ENCODE measurements around the gene FAM76A. TPM values are rescaled to one million over a fixed set of nuclear protein-coding genes. Genes with fewer than 3 reads are reported as not detected.

Gene FAM76A
- total and polyA plus RNA-seq, 9 of the 15 experiments (the other 6 are each of a cell fraction or from before 2014, with no cell fraction given), result 9.5 to 14.6 (median 11.4) TPM

GRCh38 chr1:27725374-27726172 lies at the start of gene FAM76A (continued):
- TF ChIP-seq STAT5A (IDR thresholded peaks at IDR 0.05; ENCODE audit: borderline replicate concordance, low read length) (no peak), CEBPG (CRISPR knock-in tag; IDR thresholded peaks at IDR 0.05) (peak; percentile 50; the same call in 1 of the 2 replicates), CEBPG (tag; conservative IDR thresholded peaks at IDR 0.05 in 1 of 2, IDR thresholded peaks at IDR 0.05 in 1 of 2) (peak in 1 of 2 experiments; percentile 34; a peak in 1 of 4 replicates), RBM14 (IDR thresholded peaks at IDR 0.05; ENCODE audit: borderline replicate concordance, insufficient read depth, low read depth, low read length) (no peak), PBX2 (CRISPR knock-in tag; IDR thresholded peaks at IDR 0.05; ENCODE audit: low read depth) (peak; percentile 55; the same call in 1 of the 2 replicates), PBX2 (tag; conservative IDR thresholded peaks at IDR 0.05; ENCODE audit: low read depth) (peak; percentile 90), ZNF584 (CRISPR knock-in tag; IDR thresholded peaks at IDR 0.05; ENCODE audit: low read depth) (no peak), POLR2B (IDR thresholded peaks at IDR 0.05; ENCODE audit: low read depth, partially characterized antibody) (no peak), NEUROD1 (IDR thresholded peaks at IDR 0.05; ENCODE audit: borderline replicate concordance, low read depth, low read length, partially characterized antibody) (peak; percentile 83), ZBTB40 (IDR thresholded peaks at IDR 0.05) (0 out of 2 replicates have a peak, but pooled peaks have one; percentile 45), ZBTB40 (CRISPR knock-in tag; IDR thresholded peaks at IDR 0.05) (no peak), ZNF561 (CRISPR knock-in tag; conservative IDR thresholded peaks at IDR 0.05) (no peak)

Measured in K562 (cell line).